Purkinje cell (primary cell): ENCODE measurements around the gene AMD1. TPM values are rescaled to one million over a fixed set of nuclear protein-coding genes. Genes with fewer than 3 reads are reported as not detected.

Experiments
- polyA plus RNA-seq: library from polyadenylated mRNA; unstranded; fragments of >200 nt; fragmentation: Nextera tagmentation; gene quantifications from 2 replicates; pipeline ENCODE4 v1.2.1, GENCODE V29; 2014

The AMD1 gene
- polyA plus RNA-seq: 63.6 and 88.0 TPM in 2 replicates

DNA sequence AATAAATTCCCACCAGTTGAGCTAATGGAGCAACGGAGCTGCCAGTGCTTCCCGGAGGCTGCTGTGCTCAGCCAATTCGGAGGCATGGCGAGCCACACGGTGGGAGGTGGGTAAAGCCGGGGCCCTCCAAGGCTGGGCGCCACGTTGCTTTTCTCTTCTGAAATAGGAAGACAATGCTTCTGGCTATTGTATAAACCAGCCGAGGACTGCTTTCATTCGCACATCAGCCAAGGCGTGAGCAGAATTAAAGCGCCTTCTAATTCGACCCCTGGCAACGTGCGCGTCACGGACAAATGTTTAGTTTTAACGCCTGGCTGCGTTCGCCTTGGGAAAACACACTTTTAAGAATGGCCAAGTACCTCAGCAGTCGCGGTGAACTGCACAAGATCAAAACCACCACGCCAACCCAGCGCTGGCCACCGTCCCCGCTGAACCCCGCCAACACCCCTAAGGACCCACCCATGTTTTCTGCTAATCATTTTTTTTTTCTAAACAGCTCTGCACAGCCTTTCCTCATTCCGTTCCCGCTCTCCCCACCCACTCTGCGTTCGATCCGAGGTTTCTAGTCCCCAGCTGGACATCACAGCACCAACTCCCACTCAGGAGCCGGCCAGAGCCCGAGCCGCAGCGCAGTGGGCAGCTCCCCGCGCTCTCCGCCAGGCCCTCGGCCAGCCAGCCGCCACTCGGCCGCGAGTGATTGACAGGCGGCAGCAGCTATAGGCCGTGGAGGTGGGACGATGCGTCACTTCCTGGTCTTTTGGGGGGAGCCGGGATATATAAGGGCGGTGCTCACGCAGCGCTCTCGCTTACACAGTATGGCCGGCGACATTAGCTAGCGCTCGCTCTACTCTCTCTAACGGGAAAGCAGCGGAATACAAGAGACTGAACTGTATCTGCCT is at the start of gene AMD1:
Gene AMD1, plus strand, starts transcription at position 805 of the 899 bp plus-strand sequence. CDS start 321 bp downstream, outside the sequence.

Other genes starting within 250 kb of the AMD1 start
- 5.1 and 10.1 TPM in 2 replicates for gene CDK19, start 59.3 kb upstream of the AMD1 start, polyA plus RNA-seq
- gene GTF3C6, start 83.9 kb downstream of the AMD1 start, polyA plus RNA-seq: 100 and 139 TPM in 2 replicates
- gene RPF2, start 107.3 kb downstream of the AMD1 start, polyA plus RNA-seq: 86.9 and 112 TPM in 2 replicates
- 6.8 and 9.9 TPM in 2 replicates for gene SLC16A10, start 212.7 kb downstream of the AMD1 start, polyA plus RNA-seq